GM19452 (cell line): ENCODE data around the gene KRTAP10-1.

Experiments
- ATAC-seq: cut with Tn5 transposase; IDR thresholded peaks from one replicate; pipeline ENCODE4 v1.9.1; 2021; ENCODE audit not compliant: unreplicated experiment

KRTAP10-1 gene

GRCh38 chr21:44529503-44530125 is 10.4 kb downstream of the KRTAP10-1 start:
- ATAC-seq, result no peak

GRCh38 chr21:44529011-44529421 is 11.0 kb downstream of the KRTAP10-1 start:
- no peak for ATAC-seq

GRCh38 chr21:44528634-44528995 is 11.4 kb downstream of the KRTAP10-1 start:
- no peak for ATAC-seq

- ATAC-seq, result no peak
Measured at GRCh38 chr21:44527983-44528633, 11.9 kb downstream of the KRTAP10-1 start.

- ATAC-seq, result no peak
Measured at GRCh38 chr21:44527156-44527982, 12.6 kb downstream of the KRTAP10-1 start.

- no peak for ATAC-seq
Measured at GRCh38 chr21:44526096-44526997, 13.6 kb downstream of the KRTAP10-1 start.

GRCh38 chr21:44525391-44526095 is 14.5 kb downstream of the KRTAP10-1 start:
- ATAC-seq, result no peak

- no peak for ATAC-seq
Measured at GRCh38 chr21:44524414-44525371, 15.3 kb downstream of the KRTAP10-1 start.

GRCh38 chr21:44523567-44524413 is 16.2 kb downstream of the KRTAP10-1 start:
- ATAC-seq, result no peak

- no peak for ATAC-seq
Measured at GRCh38 chr21:44522753-44523204, 17.2 kb downstream of the KRTAP10-1 start.

GRCh38 chr21:44521928-44522752 is 17.9 kb downstream of the KRTAP10-1 start:
- ATAC-seq, result no peak

GRCh38 chr21:44521301-44521927 is 18.6 kb downstream of the KRTAP10-1 start:
- no peak for ATAC-seq

- ATAC-seq, result no peak
Measured at GRCh38 chr21:44520326-44521300, 19.4 kb downstream of the KRTAP10-1 start.

GRCh38 chr21:44519346-44520325 is 20.4 kb downstream of the KRTAP10-1 start:
- no peak for ATAC-seq

GRCh38 chr21:44518686-44519085 is 21.3 kb downstream of the KRTAP10-1 start:
- ATAC-seq, result no peak
